AG09309 (cell line): ENCODE results near the gene UCMA.

Experiments used
- DNase-seq: peaks from one replicate; pipeline ENCODE4 v3.0.0-alpha.2; 2010; ENCODE audit warnings: low read depth
- H3K4me3 ChIP-seq: 2 replicates; pipeline ENCODE4 v1.5.1; 2011; ENCODE audit warnings: mild to moderate bottlenecking, low read depth, low read length, moderate library complexity; ENCODE audit not compliant: control insufficient read depth
- CTCF ChIP-seq: IDR thresholded peaks from 2 replicates; pipeline ENCODE4 v1.5.1; 2011; ENCODE audit warnings: mild to moderate bottlenecking, low read depth, low read length, inconsistent platforms; ENCODE audit not compliant: insufficient read depth, control insufficient read depth; ENCODE audit errors: missing control alignments

UCMA gene

GRCh38 chr10:13183625-13184024 is 50.5 kb downstream of the UCMA start:
- TF ChIP-seq CTCF: no peak
- no peak for DNase-seq
- no peak overlapping the region for H3K4me3 ChIP-seq

DNA sequence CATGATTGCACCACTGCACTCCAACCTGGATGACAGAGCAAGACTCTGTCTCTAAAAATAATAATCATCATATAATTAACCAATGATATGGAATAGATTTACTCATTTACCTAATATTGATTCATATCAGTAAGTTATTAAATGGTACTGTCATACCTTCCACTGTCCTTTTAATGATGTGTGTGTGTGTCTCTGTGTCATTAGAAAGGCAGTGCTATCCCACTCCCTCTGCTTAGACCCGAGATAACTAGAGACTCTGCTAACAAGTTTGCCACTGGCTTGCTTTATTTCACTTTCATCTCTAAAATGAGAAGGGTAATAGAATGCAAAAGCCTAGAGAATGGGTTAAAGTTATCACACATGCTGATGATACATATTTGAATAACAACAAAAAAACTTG is 51.8 kb downstream of the UCMA start:
- no peak for DNase-seq
- no peak for TF ChIP-seq CTCF
- no peak overlapping the region for H3K4me3 ChIP-seq

DNA sequence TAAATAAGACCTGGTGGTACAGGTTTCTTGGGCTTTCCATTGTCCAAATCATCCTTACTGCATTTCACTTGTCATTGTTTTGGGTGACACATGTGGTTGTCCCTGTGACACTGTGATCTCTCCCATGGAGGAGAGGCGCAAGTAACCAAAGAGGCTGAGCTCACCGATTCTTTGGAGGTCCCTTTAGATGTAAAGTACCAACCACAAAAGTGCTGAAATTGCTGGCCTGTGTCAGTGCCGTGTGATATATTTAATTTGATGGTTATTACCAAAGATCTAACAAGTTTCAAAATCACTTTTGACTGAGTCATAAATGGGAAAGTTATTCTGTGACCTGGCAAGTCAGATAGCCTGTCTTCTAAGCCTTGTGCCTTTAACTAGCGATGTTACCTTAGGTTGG is 53.4 kb downstream of the UCMA start:
- DNase-seq: no peak
- H3K4me3 ChIP-seq: no peak overlapping the region
- TF ChIP-seq CTCF: no peak

DNA sequence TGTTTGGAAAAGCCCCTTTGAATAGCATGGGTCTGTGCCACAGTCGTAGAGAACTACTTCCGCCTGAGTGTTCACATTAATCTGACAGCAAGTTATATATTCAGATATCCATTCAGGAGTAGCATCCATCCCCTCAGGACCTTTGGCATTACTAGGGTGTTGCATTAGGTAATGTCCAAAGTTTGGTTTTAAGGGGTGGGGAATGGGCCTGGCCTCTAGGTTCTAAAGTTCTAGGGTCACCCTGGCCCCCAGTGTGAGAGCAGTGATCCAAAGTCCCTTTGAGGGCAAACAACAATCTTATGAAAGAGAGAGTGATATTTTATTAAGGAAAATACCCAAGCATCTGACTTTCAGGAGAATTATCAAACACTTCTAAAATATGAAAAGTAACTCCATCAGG is 60.6 kb downstream of the UCMA start:
- no peak for DNase-seq
- TF ChIP-seq CTCF: no peak
- no peak overlapping the region for H3K4me3 ChIP-seq
